C4-2B (cell line): Measurements from ENCODE around the gene IGFL1.
A peak's percentile ranks its signal among the peaks of the same experiment; 100 is the strongest.

Source experiments
- ZFX ChIP-seq: fragments of 450-650 bp; IDR thresholded peaks from 2 replicates; pipeline ENCODE4 v1.6.1; 2017
- TF ChIP-seq, protein P1 (sequence below): fragments of 450-650 bp; conservative IDR thresholded peaks from 2 replicates; pipeline ENCODE4 v1.5.1; 2017; ENCODE audit warnings: mild to moderate bottlenecking

DNA sequence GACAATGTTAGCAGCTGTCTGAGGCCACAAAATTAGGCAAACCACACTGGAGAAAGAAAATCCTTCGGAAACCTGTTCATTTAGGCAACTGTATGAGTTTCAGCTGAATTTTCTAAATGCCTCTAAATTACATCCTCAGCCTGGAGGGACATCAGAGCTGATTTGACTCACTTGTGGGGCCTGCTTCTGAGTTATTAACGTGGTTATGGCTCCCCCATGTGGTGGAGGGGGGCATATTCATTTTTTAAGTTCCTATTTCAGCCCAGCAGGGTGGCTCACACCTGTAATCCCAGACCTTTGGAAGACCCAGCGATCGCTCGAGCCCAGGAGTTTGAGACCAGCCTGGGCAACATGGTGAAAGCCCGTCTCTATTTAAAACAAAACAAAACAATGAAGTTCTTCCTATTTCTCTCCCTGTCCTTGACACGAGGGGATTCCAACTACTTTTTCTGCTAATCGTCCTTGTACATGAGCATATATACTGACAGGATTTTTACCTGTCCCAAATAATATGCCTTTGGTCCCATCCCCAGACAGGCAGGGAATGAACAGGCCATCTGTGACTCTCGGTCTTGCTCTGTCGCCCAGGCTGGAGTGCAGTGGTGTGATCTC is 35.8 kb downstream of the IGFL1 start:
- TF ChIP-seq, protein P1, sequence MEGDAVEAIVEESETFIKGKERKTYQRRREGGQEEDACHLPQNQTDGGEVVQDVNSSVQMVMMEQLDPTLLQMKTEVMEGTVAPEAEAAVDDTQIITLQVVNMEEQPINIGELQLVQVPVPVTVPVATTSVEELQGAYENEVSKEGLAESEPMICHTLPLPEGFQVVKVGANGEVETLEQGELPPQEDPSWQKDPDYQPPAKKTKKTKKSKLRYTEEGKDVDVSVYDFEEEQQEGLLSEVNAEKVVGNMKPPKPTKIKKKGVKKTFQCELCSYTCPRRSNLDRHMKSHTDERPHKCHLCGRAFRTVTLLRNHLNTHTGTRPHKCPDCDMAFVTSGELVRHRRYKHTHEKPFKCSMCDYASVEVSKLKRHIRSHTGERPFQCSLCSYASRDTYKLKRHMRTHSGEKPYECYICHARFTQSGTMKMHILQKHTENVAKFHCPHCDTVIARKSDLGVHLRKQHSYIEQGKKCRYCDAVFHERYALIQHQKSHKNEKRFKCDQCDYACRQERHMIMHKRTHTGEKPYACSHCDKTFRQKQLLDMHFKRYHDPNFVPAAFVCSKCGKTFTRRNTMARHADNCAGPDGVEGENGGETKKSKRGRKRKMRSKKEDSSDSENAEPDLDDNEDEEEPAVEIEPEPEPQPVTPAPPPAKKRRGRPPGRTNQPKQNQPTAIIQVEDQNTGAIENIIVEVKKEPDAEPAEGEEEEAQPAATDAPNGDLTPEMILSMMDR = peak; percentile 73
- no peak for TF ChIP-seq ZFX
